Keratinocyte (primary cell): ENCODE data around the gene RAB38. TPM values are rescaled to one million over a fixed set of nuclear protein-coding genes. Genes with fewer than 3 reads are reported as not detected.

Experiments
- DNase-seq: peaks from one replicate; pipeline ENCODE4 v3.0.0-alpha.2; 2011; ENCODE audit warnings: low read depth, missing footprints, low spot score
- FAIRE-seq: peaks from 2 replicates; lab custom pipeline; 2011; peaks lifted over from hg19 to GRCh38; lab: Jason Lieb, UNC
- H2AFZ ChIP-seq: 2 replicates; pipeline ENCODE4 v1.6.0; 2012; ENCODE audit warnings: low read length, control low read depth, inconsistent platforms; ENCODE audit not compliant: control insufficient read depth
- H3K27ac ChIP-seq: 2 replicates; pipeline ENCODE4 v1.5.1; 2011; ENCODE audit warnings: low read length; ENCODE audit not compliant: control insufficient read depth, insufficient read depth
- H3K27me3 ChIP-seq: 3 replicates; pipeline ENCODE4 v1.6.0; 2011; ENCODE audit warnings: low read length; ENCODE audit not compliant: control insufficient read depth, insufficient read depth; ENCODE audit errors: extremely low read depth
- H3K36me3 ChIP-seq, 2 experiments: 2 replicates in 1 of 2; 3 replicates in 1 of 2; pipeline ENCODE4 v1.5.1; 2011; ENCODE audit warnings: low read length in 2 of 2, mild to moderate bottlenecking in 1 of 2; ENCODE audit not compliant: control insufficient read depth in 2 of 2, insufficient read depth in 2 of 2; ENCODE audit errors: extremely low read depth in 1 of 2
- H3K4me1 ChIP-seq: 3 replicates; pipeline ENCODE4 v1.5.1; 2011; ENCODE audit warnings: low read length; ENCODE audit not compliant: control insufficient read depth, insufficient read depth; ENCODE audit errors: extremely low read depth
- H3K4me2 ChIP-seq: 3 replicates; pipeline ENCODE4 v1.6.0; 2011; ENCODE audit warnings: low read depth, low read length; ENCODE audit not compliant: control insufficient read depth, insufficient read depth; ENCODE audit errors: extremely low read depth
- H3K4me3 ChIP-seq, 3 experiments: fragments of 200-600 bp in 1 of 3; sonication (generic) in 1 of 3; 2 replicates in 2 of 3; 3 replicates in 1 of 3; pipeline ENCODE4 v1.5.1; 2011 to 2016; ENCODE audit warnings: low read length in 3 of 3, mild to moderate bottlenecking in 3 of 3, control low read depth in 2 of 3, inconsistent platforms in 1 of 3, low read depth in 1 of 3, mixed read lengths in 1 of 3, mixed run types in 1 of 3, moderate library complexity in 1 of 3; ENCODE audit not compliant: control insufficient read depth in 2 of 3, insufficient read depth in 2 of 3; ENCODE audit errors: extremely low read depth in 1 of 3
- H3K79me2 ChIP-seq: 2 replicates; pipeline ENCODE4 v1.6.0; 2012; ENCODE audit warnings: low read length; ENCODE audit not compliant: control insufficient read depth, insufficient read depth
- H3K9ac ChIP-seq: 3 replicates; pipeline ENCODE4 v1.6.0; 2011; ENCODE audit warnings: low read length; ENCODE audit not compliant: control insufficient read depth, insufficient read depth; ENCODE audit errors: extremely low read depth
- H3K9me1 ChIP-seq: 3 replicates; pipeline ENCODE4 v1.6.0; 2011; ENCODE audit warnings: low read length; ENCODE audit not compliant: control insufficient read depth, insufficient read depth; ENCODE audit errors: extremely low read depth
- H3K9me3 ChIP-seq: 2 replicates; pipeline ENCODE4 v1.5.1; 2012; ENCODE audit warnings: low read depth, low read length; ENCODE audit not compliant: control insufficient read depth
- H4K20me1 ChIP-seq: 3 replicates; pipeline ENCODE4 v1.6.0; 2011; ENCODE audit warnings: low read length; ENCODE audit not compliant: control insufficient read depth, insufficient read depth; ENCODE audit errors: extremely low read depth
- EZH2 ChIP-seq: IDR thresholded peaks from one replicate; pipeline ENCODE4 v1.6.1; 2012; ENCODE audit warnings: inconsistent platforms, mild to moderate bottlenecking, low read length, moderate library complexity
- dilution Hi-C: fragments of 300-500 bp; cut with MboI; formaldehyde crosslinking; loops from one replicate; pipeline ENCODE4 v1.7.0; 2020; ENCODE audit warnings: low sequenced_read_pairs; ENCODE audit not compliant: extremely low pct_ligation_motif_present
- polyA plus RNA-seq, 5 experiments: library from polyadenylated mRNA; depleted of rRNA in 3 of 5; stranded (reverse) in 3 of 5; stranded (forward) in 1 of 5; unstranded in 1 of 5; fragments of >200 nt; gene quantifications; 1 replicate in 1 of 5; 2 replicates in 3 of 5; 3 replicates in 1 of 5; pipeline versions ENCODE4 v1.2.1 to v1.2.3, GENCODE V29; 2011 to 2012; ENCODE audit warnings: missing spikeins in 2 of 5, low read depth in 1 of 5, low replicate concordance in 1 of 5
- TF ChIP-seq, protein P1 (sequence below), 3 experiments: IDR thresholded peaks in 1 of 3; conservative IDR thresholded peaks in 1 of 3; optimal IDR thresholded peaks in 1 of 3; 2 replicates in 2 of 3; 3 replicates in 1 of 3; pipeline versions ENCODE3 to v1.5.1; 2011; ENCODE audit warnings: low read length in 3 of 3, mild to moderate bottlenecking in 3 of 3, moderate library complexity in 2 of 3, control low read depth in 1 of 3, inconsistent platforms in 1 of 3; ENCODE audit not compliant: insufficient read depth in 2 of 3; ENCODE audit errors: extremely low read depth in 1 of 3

RAB38 gene
- polyA plus RNA-seq, 1 donor (not counting 4 experiments of a cell fraction or from before 2014, with no cell fraction given), result 146 TPM

DNA sequence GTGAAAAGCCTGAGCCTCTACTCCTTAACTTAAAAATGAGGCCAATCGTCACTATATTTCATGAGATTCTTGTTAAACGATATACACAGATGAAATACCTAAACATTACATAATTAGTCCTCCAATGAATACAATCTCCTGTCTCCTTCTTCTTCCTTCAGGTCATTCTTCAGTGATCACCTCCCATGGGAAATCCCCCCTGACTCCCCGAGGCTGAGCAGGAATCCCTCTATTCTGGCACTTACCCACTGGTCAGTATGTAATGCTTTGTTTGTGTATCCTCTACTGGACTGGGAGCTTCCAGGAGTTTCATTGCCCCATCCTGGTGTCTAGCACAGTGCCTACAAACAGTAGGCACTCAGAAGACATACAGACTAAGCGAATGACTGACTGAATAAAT, 52.3 kb downstream of the RAB38 start:
- FAIRE-seq (no peak), DNase-seq (no peak)
- Histone ChIP-seq H3K4me1 (peaks cover under 1% of the 10 kb centered on the region), H3K9me1 (peaks cover 3% of the 10 kb centered on the region), H4K20me1 (peaks cover 2% of the 10 kb centered on the region), H3K27me3 (no peaks in the 10 kb centered on the region), H2AFZ (no peak overlapping the region), H3K27ac (no peak overlapping the region), H3K79me2 (peaks cover 30% of the 10 kb centered on the region), H3K9me3 (no peaks in the 10 kb centered on the region), H3K4me3 (no peak overlapping the region), H3K4me2 (no peak overlapping the region), H3K9ac (no peak overlapping the region), H3K36me3 (peaks cover 0 to 3% of the 10 kb centered on the region in 2 experiments)
- no peak for TF ChIP-seq EZH2
- TF ChIP-seq, protein P1, sequence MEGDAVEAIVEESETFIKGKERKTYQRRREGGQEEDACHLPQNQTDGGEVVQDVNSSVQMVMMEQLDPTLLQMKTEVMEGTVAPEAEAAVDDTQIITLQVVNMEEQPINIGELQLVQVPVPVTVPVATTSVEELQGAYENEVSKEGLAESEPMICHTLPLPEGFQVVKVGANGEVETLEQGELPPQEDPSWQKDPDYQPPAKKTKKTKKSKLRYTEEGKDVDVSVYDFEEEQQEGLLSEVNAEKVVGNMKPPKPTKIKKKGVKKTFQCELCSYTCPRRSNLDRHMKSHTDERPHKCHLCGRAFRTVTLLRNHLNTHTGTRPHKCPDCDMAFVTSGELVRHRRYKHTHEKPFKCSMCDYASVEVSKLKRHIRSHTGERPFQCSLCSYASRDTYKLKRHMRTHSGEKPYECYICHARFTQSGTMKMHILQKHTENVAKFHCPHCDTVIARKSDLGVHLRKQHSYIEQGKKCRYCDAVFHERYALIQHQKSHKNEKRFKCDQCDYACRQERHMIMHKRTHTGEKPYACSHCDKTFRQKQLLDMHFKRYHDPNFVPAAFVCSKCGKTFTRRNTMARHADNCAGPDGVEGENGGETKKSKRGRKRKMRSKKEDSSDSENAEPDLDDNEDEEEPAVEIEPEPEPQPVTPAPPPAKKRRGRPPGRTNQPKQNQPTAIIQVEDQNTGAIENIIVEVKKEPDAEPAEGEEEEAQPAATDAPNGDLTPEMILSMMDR (optimal IDR thresholded peaks at IDR 0.05 in 1 of 3, IDR thresholded peaks at IDR 0.05 in 1 of 3, conservative IDR thresholded peaks at IDR 0.05 in 1 of 3; ENCODE audit: extremely low read depth in 1 of 3, insufficient read depth in 2 of 3, low read length in 3 of 3), result no peak
- dilution Hi-C loops, result no loop called here

DNA sequence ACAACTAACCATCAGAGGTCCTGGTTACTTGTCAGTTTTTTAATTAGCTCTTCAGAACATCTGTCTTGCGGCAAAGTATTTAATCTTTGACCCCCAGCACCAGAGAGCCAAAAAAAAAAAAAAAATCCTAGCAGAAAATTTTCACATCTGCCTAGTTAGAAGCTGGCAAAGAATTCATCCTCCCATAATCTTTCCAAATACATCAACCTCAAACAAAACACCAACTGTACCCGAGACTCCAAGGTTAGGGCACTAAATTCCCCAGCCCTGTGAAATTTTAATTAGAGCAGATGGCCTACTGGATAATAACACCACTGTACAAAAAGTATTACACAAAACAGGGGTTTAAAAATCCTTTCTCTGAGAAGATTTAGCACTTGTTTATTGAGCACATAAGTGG, 55.7 kb downstream of the RAB38 start:
- dilution Hi-C loops, result no loop called here
- Histone ChIP-seq H3K27me3 (no peaks in the 10 kb centered on the region), H3K36me3 (peaks cover 0 to 3% of the 10 kb centered on the region in 2 experiments), H3K4me2 (no peak overlapping the region), H3K27ac (no peak overlapping the region), H3K9me3 (no peaks in the 10 kb centered on the region), H3K79me2 (peaks cover 26% of the 10 kb centered on the region), H3K9ac (no peak overlapping the region), H4K20me1 (peaks cover 6% of the 10 kb centered on the region), H3K4me3 (no peak overlapping the region), H3K4me1 (peaks cover 6% of the 10 kb centered on the region), H3K9me1 (peaks cover 3% of the 10 kb centered on the region), H2AFZ (no peak overlapping the region)
- no peak for FAIRE-seq
- TF ChIP-seq EZH2, result no peak
- TF ChIP-seq, protein P1 (optimal IDR thresholded peaks at IDR 0.05 in 1 of 3, IDR thresholded peaks at IDR 0.05 in 1 of 3, conservative IDR thresholded peaks at IDR 0.05 in 1 of 3; ENCODE audit: extremely low read depth in 1 of 3, insufficient read depth in 2 of 3, low read length in 3 of 3), result no peak
- no peak for DNase-seq
